K562 (cell line): ENCODE measurements around the gene AGPAT3. TPM values are rescaled to one million over a fixed set of nuclear protein-coding genes. Genes with fewer than 3 reads are reported as not detected.

Experiments
- CBX8 ChIP-seq: fragments of 200-600 bp; sonication (generic); IDR thresholded peaks from 2 replicates; pipeline ENCODE4 v1.6.1; 2012; ENCODE audit warnings: borderline replicate concordance, mixed run types, low read depth, mild to moderate bottlenecking, moderate library complexity, mixed read lengths, low read length, control low read depth, inconsistent platforms; ENCODE audit not compliant: poor library complexity, severe bottlenecking; ENCODE audit errors: extremely low read depth
- ELF2 ChIP-seq: fragments of 250-450 bp; sonication (Bioruptor Pico); IDR thresholded peaks from 2 replicates; pipeline ENCODE4 v1.5.0; 2021; ENCODE audit warnings: mild to moderate bottlenecking
- GABPB2 ChIP-seq: fragments of 250-450 bp; sonication (Bioruptor Pico); conservative IDR thresholded peaks from 2 replicates; pipeline ENCODE4 v1.5.1; 2021; ENCODE audit warnings: mild to moderate bottlenecking
- MBD2 ChIP-seq: sonication (generic); IDR thresholded peaks from 2 replicates; pipeline ENCODE4 v1.6.1; 2016; ENCODE audit warnings: low read depth, borderline replicate concordance
- MED1 ChIP-seq: sonication (generic); formaldehyde crosslinking; IDR thresholded peaks from 2 replicates; pipeline ENCODE4 v1.8.1; 2023; ENCODE audit warnings: missing genetic modification reagents, borderline replicate concordance
- POLR2AphosphoS2 ChIP-seq: IDR thresholded peaks from 2 replicates; pipeline ENCODE4 v1.6.1; 2012; ENCODE audit warnings: low read length, improper control_type of control experiment
- STAG1 ChIP-seq: sonication (generic); formaldehyde crosslinking; IDR thresholded peaks from 2 replicates; pipeline ENCODE4 v1.5.0; 2020; ENCODE audit warnings: missing genetic modification reagents, borderline replicate concordance
- TCFL5 ChIP-seq: fragments of 250-450 bp; sonication (Bioruptor Pico); conservative IDR thresholded peaks from 2 replicates; pipeline ENCODE4 v1.6.1; 2021; ENCODE audit warnings: mild to moderate bottlenecking, moderate library complexity, matching md5 sums
- ZNF24 ChIP-seq: fragments of 450-650 bp; IDR thresholded peaks from 2 replicates; pipeline ENCODE4 v1.6.1; 2016
- ZNF592 ChIP-seq: fragments of 450-650 bp; IDR thresholded peaks from 2 replicates; pipeline ENCODE4 v1.6.1; 2017; ENCODE audit warnings: antibody characterized with exemption, mild to moderate bottlenecking
- polyA plus RNA-seq, 8 experiments: library from polyadenylated mRNA; depleted of rRNA in 4 of 8; stranded (reverse) in 5 of 8; unstranded in 3 of 8; fragments of >200 nt; fragmentation: Nextera tagmentation in 2 of 8; fragmentation: Illumina TruSeq in 1 of 8; extraction: Ambion mirVana in 2 of 8; extraction: Trizol in 1 of 8; gene quantifications; 2 replicates each; pipeline versions ENCODE4 v1.2.1 to v1.2.3, GENCODE V29; 2011 to 2014; ENCODE audit warnings: inconsistent platforms in 1 of 8, missing spikeins in 1 of 8
- total RNA-seq, 7 experiments: library from RNA; depleted of rRNA in 6 of 7; stranded (reverse); fragments of >200 nt in 6 of 7; fragmentation: Illumina TruSeq in 2 of 7; extraction: Trizol in 2 of 7; gene quantifications; 2 replicates each; pipeline versions ENCODE4 v1.2.1 to v1.2.3, GENCODE V29; 2011 to 2021; ENCODE audit warnings: low replicate concordance in 1 of 7
- TF ChIP-seq, protein P1 (sequence below): fragments of 450-650 bp; IDR thresholded peaks from 2 replicates; pipeline ENCODE4 v1.6.1; 2016; ENCODE audit warnings: antibody characterized with exemption
- TF ChIP-seq, protein P2 (sequence below): fragments of 450-650 bp; conservative IDR thresholded peaks from 2 replicates; pipeline ENCODE4 v1.6.1; 2016; ENCODE audit warnings: missing genetic modification characterization, low read depth, mild to moderate bottlenecking, missing compliant biosample characterization, moderate library complexity
- TF ChIP-seq, protein P3 (sequence below), 2 experiments: fragments of 250-450 bp in 1 of 2; fragments of 450-650 bp in 1 of 2; sonication (Bioruptor Pico) in 1 of 2; IDR thresholded peaks; 2 replicates each; pipeline versions ENCODE4 v1.6.1 to v1.8.0; 2016 to 2021; ENCODE audit warnings: mild to moderate bottlenecking in 2 of 2, moderate library complexity in 2 of 2, missing compliant biosample characterization in 1 of 2, missing genetic modification characterization in 1 of 2
- TF ChIP-seq, protein P4 (sequence below): fragments of 250-450 bp; sonication (Bioruptor Pico); IDR thresholded peaks from 2 replicates; pipeline ENCODE4 v1.5.0; 2021; ENCODE audit warnings: mild to moderate bottlenecking, moderate library complexity

AGPAT3 gene
- total and polyA plus RNA-seq, 9 of the 15 experiments (the other 6 are each of a cell fraction or from before 2014, with no cell fraction given): 1.5 to 88.4 (median 35.7) TPM

DNA sequence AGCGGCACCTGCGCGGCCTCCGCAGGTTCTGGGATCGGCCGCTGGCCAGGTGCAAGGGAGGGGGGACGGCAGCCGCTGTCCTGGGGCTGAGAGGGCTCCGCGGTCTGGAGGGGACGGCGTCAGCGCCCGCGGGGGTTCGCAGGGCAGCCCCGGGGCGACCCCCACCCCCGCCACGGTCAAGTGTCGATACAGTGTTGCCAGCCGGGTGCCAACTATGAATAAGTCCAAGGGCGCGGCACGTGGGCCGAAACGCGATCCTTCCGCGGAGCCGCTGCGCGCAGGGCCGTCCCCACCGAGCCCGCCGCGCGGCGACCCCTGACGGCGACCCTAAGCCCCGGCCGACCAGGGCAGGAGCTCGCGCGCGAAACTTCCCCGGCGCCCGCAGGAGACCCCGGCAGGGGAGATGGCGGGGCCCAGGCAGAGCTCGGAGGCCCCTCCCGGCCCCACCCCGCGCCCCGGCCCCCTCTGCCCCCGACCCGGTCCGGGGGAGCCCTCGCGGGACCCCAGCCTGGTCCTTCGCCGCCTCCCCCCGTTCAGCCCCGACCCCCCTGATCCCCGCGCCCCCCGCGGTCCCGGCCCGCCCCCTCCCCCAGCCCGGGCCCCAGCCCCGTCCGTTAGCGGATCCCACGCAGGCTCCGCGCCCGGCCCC lies 586 bp upstream of the AGPAT3 start (continued):
- TF ChIP-seq MBD2 (no peak; the same call in 1 of the 2 replicates), ELF2 (no peak), POLR2AphosphoS2 (no peak), CBX8 (no peak), GABPB2 (CRISPR knock-in tag) (no peak), STAG1 (CRISPR knock-in tag) (peak; percentile 52; the same call in 1 of the 2 replicates), ZNF592 (peak; percentile 90), TCFL5 (CRISPR knock-in tag) (no peak), ZNF24 (no peak), MED1 (CRISPR knock-in tag) (no peak)
- TF ChIP-seq, protein P1, sequence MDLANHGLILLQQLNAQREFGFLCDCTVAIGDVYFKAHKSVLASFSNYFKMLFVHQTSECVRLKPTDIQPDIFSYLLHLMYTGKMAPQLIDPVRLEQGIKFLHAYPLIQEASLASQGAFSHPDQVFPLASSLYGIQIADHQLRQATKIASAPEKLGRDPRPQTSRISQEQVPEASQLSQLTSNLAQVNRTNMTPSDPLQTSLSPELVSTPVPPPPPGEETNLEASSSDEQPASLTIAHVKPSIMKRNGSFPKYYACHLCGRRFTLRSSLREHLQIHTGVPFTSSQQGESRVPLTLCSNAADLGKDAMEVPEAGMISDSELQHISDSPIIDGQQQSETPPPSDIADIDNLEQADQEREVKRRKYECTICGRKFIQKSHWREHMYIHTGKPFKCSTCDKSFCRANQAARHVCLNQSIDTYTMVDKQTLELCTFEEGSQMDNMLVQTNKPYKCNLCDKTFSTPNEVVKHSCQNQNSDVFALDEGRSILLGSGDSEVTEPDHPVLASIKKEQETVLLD: 0 out of 2 replicates have a peak, but pooled peaks have one; percentile 7
- TF ChIP-seq, protein P2, sequence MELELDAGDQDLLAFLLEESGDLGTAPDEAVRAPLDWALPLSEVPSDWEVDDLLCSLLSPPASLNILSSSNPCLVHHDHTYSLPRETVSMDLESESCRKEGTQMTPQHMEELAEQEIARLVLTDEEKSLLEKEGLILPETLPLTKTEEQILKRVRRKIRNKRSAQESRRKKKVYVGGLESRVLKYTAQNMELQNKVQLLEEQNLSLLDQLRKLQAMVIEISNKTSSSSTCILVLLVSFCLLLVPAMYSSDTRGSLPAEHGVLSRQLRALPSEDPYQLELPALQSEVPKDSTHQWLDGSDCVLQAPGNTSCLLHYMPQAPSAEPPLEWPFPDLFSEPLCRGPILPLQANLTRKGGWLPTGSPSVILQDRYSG (tag): 0 out of 2 replicates have a peak, but pooled peaks have one; percentile 49
- TF ChIP-seq, protein P3, sequence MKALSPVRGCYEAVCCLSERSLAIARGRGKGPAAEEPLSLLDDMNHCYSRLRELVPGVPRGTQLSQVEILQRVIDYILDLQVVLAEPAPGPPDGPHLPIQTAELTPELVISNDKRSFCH (CRISPR knock-in tag; IDR thresholded peaks at IDR 0.05): no peak
- TF ChIP-seq, protein P3 (tag; IDR thresholded peaks at IDR 0.05): peak; percentile 80
- TF ChIP-seq, protein P4, sequence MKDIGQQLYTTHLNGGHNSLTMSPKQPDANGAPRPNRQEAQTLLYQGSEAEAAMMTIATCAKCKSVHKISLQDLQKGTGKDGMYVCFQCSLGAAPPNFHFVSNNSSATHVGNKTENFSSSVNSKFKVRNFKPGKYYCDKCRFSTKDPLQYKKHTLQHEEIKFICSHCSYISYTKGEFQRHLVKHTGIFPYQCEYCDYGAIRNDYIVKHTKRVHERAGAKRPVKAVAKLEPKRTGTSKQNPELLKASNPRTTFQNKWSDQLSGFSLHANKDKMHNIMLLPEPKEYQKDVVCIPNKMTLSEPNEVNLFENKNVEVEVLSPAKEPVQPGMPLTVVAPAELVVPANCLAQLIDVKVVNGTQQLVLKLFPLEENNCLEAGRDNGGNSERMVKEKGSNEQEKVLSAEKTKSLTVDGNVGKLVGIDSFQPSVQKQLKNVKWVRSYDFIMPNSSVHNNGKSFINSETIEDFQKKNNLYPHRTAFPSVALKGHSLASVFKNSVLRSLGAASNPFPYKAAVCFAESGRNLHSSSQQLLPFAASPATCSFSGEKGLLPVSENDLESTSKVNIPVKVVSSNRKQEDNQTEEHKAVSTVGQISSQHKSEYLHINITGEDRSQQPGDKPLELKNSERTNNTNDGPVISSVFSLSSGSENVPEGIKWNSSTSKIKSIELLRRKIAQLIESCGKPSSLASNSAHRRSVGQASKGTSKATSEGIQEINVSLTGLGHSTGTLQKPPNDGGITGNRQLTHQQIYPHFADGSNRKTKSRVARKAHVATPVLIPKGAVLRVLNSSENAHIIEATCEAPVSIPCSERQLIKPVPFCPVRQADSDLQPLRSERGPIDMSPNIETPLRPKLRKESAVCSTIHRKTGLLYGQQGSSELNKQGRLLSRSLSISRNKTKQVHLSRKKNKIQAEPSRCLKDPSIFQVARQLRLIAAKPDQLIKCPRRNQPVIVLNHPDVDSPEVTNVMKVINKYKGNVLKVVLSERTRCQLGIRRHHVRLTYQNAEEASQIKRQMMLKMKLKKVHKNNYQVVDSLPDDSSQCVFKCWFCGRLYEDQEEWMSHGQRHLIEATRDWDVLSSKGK (CRISPR knock-in tag): no peak
